ENCODE data around the gene STAT5B. TPM values are rescaled to one million over a fixed set of nuclear protein-coding genes. Genes with fewer than 3 reads are reported as not detected.
"Not testable (repeated sequence)": the region's sequence is repeated elsewhere in the genome, so short reads cannot be mapped to it uniquely, and the experiment has no call there.

STAT5B gene
- total RNA-seq, 1 donor = 23.0 TPM

GRCh38 chr17:42190491-42191274 lies 85.5 kb downstream of the STAT5B start:
- no peak for DNase-seq (ENCODE audit: low read depth)
- H3K4me3 ChIP-seq (ENCODE audit: low read depth, low read length) = no peak overlapping the region
- TF ChIP-seq CTCF (IDR thresholded peaks at IDR 0.05; ENCODE audit: insufficient read depth, low read length) = no peak

- DNase-seq (ENCODE audit: low read depth) = no peak
- no peak overlapping the region for H3K4me3 ChIP-seq (ENCODE audit: low read depth, low read length)
- TF ChIP-seq CTCF (IDR thresholded peaks at IDR 0.05; ENCODE audit: insufficient read depth, low read length) = no peak
Observed at GRCh38 chr17:42189651-42189965, 86.6 kb downstream of the STAT5B start.

GRCh38 chr17:42188749-42189650 lies 87.2 kb downstream of the STAT5B start:
- H3K4me3 ChIP-seq (ENCODE audit: low read depth, low read length) = no peak overlapping the region
- DNase-seq (ENCODE audit: low read depth) = no peak
- no peak for TF ChIP-seq CTCF (IDR thresholded peaks at IDR 0.05; ENCODE audit: insufficient read depth, low read length)

- DNase-seq (ENCODE audit: low read depth) = no peak
- TF ChIP-seq CTCF (IDR thresholded peaks at IDR 0.05; ENCODE audit: insufficient read depth, low read length) = no peak
- no peak overlapping the region for H3K4me3 ChIP-seq (ENCODE audit: low read depth, low read length)
Observed at GRCh38 chr17:42187833-42188232, 88.4 kb downstream of the STAT5B start.

GRCh38 chr17:42186191-42186590 lies 90.0 kb downstream of the STAT5B start:
- not testable (repeated sequence) for DNase-seq (ENCODE audit: low read depth); H3K4me3 ChIP-seq (ENCODE audit: low read depth, low read length)

GRCh38 chr17:42185621-42185930 lies 90.6 kb downstream of the STAT5B start:
- no peak for DNase-seq (ENCODE audit: low read depth)
- H3K4me3 ChIP-seq (ENCODE audit: low read depth, low read length) = no peak overlapping the region
- TF ChIP-seq CTCF (IDR thresholded peaks at IDR 0.05; ENCODE audit: insufficient read depth, low read length) = no peak
